BJ (cell line): ENCODE measurements around the gene ZNF527. TPM values are rescaled to one million over a fixed set of nuclear protein-coding genes. Genes with fewer than 3 reads are reported as not detected.

ENCODE experiments used
- CTCF ChIA-PET: fragments of 350-600 bp; formaldehyde crosslinking; extraction: SDS; loops from one replicate; lab custom pipeline; 2021; ENCODE audit warnings: antibody characterized with exemption, inconsistent platforms; lab: Yijun Ruan, JAX
- POLR2A ChIA-PET: fragments of 300-600 bp; sonication (Branson Sonifier 250); formaldehyde crosslinking; extraction: SDS; loops from one replicate; lab custom pipeline; 2021; ENCODE audit warnings: antibody characterized with exemption; lab: Charles Lee
- DNase-seq: peaks from one replicate; pipeline ENCODE4 v3.0.0-alpha.2; 2011; ENCODE audit warnings: low read depth
- H3K27me3 ChIP-seq: 2 replicates; pipeline ENCODE4 v1.6.0; 2011; ENCODE audit warnings: low read length; ENCODE audit not compliant: control insufficient read depth, insufficient read depth
- H3K36me3 ChIP-seq: 2 replicates; pipeline ENCODE4 v1.5.1; 2011; ENCODE audit warnings: low read length; ENCODE audit not compliant: control insufficient read depth, insufficient read depth
- H3K4me3 ChIP-seq: 2 replicates; pipeline ENCODE4 v1.5.1; 2011; ENCODE audit warnings: low read depth, mild to moderate bottlenecking, control low read depth, low read length
- polyA minus RNA-seq: library from RNA; depleted of rRNA, polyadenylated mRNA; stranded (reverse); fragments of >200 nt; gene quantifications from 2 replicates; pipeline ENCODE4 v1.2.3, GENCODE V29; 2011; rRNA and poly(A)+ RNA removed
- polyA plus RNA-seq: library from polyadenylated mRNA; depleted of rRNA; stranded (reverse); fragments of >200 nt; gene quantifications from 2 replicates; pipeline ENCODE4 v1.2.3, GENCODE V29; 2011; rRNA removed
- TF ChIP-seq, protein P1 (sequence below): IDR thresholded peaks from 2 replicates; pipeline ENCODE4 v1.5.1; 2011; ENCODE audit warnings: low read depth, mild to moderate bottlenecking, control low read depth, inconsistent platforms, low read length, moderate library complexity; ENCODE audit not compliant: insufficient read depth

Gene ZNF527
- 1.9 and 3.1 TPM in 2 replicates for polyA plus RNA-seq
- 2.0 and 4.2 TPM in 2 replicates for polyA minus RNA-seq

DNA sequence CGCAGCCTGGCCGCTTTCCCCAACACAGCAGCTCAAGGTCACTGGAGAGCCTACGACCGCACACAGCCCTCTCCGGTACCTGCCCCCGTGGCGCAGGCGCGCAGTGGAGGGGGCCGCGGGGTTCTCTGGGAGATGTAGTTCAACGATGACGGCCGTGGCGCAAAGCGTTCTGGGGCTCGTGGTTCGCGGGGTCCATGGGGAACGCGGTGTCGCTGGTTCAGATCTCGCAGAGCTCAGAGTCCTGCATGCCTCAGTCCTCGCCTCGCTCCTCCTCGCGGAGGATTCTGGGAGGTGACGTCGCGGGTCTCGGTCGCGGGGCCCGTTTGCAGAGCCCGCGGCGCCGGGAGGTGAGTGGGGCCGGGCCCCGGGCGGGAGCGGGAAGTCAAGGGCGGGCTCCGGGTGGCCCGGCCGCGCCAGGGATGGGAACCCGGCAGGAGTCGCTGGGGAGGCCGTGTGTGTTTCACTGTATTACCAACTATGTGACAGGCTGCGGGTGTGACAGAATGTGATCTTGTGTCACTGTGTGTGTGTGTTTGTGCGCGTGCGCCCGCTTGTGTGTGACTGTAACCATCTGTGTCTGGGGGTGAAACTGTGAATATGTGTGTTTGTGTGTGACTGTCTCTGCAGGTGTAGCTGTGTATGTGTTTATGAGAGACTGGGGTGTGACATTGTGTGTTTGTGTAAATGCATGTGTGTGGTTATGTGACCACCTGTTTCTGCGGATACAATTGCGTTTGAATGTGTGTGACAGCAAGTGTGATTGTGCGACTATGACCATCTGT, at the start of gene ZNF527:
Gene ZNF527, plus strand, starts transcription at position 220 of the 782 bp plus-strand sequence. CDS start 3,100 bp downstream, outside the sequence.
- ChIA-PET CTCF (interaction anchor here (0.7 kb wide), 1 partner anchor 224 kb away, joined by 3 read pairs; the partner anchor contains the start of genes ZNF540 and ZNF571), POLR2A (no interaction called here)
- TF ChIP-seq, protein P1, sequence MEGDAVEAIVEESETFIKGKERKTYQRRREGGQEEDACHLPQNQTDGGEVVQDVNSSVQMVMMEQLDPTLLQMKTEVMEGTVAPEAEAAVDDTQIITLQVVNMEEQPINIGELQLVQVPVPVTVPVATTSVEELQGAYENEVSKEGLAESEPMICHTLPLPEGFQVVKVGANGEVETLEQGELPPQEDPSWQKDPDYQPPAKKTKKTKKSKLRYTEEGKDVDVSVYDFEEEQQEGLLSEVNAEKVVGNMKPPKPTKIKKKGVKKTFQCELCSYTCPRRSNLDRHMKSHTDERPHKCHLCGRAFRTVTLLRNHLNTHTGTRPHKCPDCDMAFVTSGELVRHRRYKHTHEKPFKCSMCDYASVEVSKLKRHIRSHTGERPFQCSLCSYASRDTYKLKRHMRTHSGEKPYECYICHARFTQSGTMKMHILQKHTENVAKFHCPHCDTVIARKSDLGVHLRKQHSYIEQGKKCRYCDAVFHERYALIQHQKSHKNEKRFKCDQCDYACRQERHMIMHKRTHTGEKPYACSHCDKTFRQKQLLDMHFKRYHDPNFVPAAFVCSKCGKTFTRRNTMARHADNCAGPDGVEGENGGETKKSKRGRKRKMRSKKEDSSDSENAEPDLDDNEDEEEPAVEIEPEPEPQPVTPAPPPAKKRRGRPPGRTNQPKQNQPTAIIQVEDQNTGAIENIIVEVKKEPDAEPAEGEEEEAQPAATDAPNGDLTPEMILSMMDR: 0 out of 2 replicates have a peak, but pooled peaks have one; percentile 10
- H3K27me3 ChIP-seq: no peaks in the 10 kb centered on the region
- H3K4me3 ChIP-seq: peak within 1 kb of the TSS; percentile 55
- peaks cover 3% of the 10 kb centered on the region; the same call in 1 of the 2 replicates for H3K36me3 ChIP-seq
- DNase-seq: peak; percentile 83

DNA sequence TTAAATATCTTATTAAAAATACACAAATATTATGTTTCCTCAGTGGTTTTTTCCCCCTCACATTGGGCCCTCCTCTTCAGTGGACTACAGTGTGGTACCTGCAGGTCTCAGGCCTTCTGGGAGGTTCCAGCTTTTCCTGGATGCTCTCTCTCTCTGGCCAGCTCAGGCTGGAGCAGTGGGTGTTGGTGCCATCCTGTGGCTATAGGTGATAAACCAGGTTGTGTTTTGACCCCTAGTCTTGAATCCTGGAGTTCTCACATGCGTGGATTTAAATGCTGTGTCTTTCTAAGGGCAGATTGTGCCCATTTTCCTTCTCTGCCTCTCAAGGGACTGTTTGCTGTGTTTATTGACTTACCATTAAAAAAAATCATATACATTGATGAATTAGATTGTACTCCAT, 41.2 kb upstream of the ZNF527 start:
- Histone ChIP-seq H3K27me3 (no peaks in the 10 kb centered on the region), H3K36me3 (peaks cover 12% of the 10 kb centered on the region), H3K4me3 (no peak overlapping the region)
- TF ChIP-seq, protein P1: no peak
- ChIA-PET CTCF (interaction anchor here (0.7 kb wide), 1 partner anchor 1553 kb away, joined by 3 read pairs; no protein-coding TSS in a partner anchor), POLR2A (no interaction called here)
- DNase-seq: no peak

DNA sequence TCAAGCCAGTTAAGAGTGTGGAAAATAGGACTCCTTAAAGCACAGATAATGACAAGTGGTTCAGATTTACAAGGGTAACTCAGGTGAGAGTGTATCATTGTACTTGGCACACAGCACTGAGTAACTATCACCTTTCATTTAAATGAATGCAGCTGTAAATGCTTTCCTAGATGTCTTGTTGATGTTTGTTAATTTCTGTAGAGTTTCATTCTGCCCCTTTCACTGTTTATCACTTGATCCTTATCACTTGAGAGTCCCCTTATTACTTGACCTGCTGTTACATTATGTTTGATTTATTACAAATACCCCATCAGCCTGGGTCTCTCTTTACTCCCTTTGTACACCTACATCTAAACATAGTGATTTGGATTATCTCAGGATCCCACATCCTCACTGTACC, 38.1 kb upstream of the ZNF527 start:
- no peak overlapping the region for H3K4me3 ChIP-seq
- CTCF ChIA-PET: no interaction called here
- TF ChIP-seq, protein P1: no peak
- H3K36me3 ChIP-seq: peaks cover 7% of the 10 kb centered on the region
- H3K27me3 ChIP-seq: no peaks in the 10 kb centered on the region
- POLR2A ChIA-PET: no interaction called here
- no peak for DNase-seq

- POLR2A ChIA-PET: no interaction called here
- no peak overlapping the region for H3K4me3 ChIP-seq
- TF ChIP-seq, protein P1: no peak
- CTCF ChIA-PET: no interaction called here
- no peaks in the 10 kb centered on the region for H3K27me3 ChIP-seq
- DNase-seq: no peak
- H3K36me3 ChIP-seq: peaks cover 5% of the 10 kb centered on the region
Observed at GRCh38 chr19:37333457-37333856, 37.4 kb upstream of the ZNF527 start.

- TF ChIP-seq, protein P1: no peak
- peak overlapping the region; percentile 83 for H3K4me3 ChIP-seq
- DNase-seq: peak; percentile 59
- ChIA-PET CTCF (interaction anchor here (1.0 kb wide), 1 partner anchor 14 kb away, joined by 3 read pairs; no protein-coding TSS in a partner anchor), POLR2A (no interaction called here)
- H3K27me3 ChIP-seq: no peaks in the 10 kb centered on the region
- H3K36me3 ChIP-seq: no peaks in the 10 kb centered on the region
Observed at GRCh38 chr19:37334179-37335071, 36.5 kb upstream of the ZNF527 start.
